Activated T-cell treated with anti-CD3 and anti-CD28 coated beads for 4 hours (primary cell): ENCODE data around the gene POLR2H.

Experiments used
- DNase-seq: peaks from one replicate; pipeline ENCODE4 v3.0.0-alpha.2; 2020

Gene POLR2H

DNA sequence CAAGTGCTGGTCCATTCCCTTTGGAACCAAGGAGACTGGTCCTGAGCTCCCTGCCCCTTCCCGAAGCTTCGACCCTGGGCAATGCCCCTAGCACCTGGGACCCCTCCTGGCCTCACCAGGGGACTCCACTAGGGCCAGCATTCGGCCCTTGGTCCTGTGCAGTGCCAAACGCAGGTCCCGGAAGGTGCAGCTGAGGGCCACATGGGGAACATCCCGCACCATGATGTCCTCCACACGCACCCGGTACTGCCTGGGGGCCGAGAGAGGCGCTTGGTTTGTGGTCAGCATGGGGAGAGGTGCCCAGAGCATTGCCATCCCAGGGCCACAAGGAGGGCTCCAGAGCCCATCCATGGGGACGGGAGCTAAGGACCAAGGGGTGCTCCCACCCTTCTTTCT is 8.0 kb upstream of the POLR2H start:
- no peak for DNase-seq

DNA sequence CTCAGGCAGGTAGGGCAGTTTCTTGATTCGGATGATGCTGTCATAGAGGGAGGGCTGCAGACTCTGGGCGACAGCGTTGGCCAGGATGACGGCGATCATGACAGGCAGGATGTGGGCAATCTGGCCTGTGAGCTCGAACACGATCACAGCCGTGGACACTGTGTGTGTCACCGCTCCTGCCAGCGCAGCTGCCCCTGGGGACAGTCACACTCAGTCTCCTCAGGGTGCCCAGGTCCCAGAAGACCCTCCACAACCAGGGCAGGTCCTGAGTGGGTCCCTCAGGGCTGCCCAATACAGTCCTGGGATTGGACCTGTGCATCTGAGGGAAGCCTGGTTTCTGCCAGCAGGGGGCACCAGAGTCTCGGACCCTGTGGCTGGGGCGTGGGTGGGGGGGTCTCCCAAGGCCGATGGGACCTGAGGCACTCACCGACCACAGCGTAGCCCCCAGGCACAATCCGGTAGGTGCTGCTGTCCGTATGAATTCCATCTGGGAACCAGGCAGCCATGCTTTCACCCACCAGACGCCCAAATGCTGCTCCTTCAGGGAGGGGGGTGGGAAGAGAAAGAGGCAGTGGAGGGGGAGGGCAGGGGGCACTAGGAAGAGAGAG is 7.3 kb upstream of the POLR2H start:
- peak; percentile 54 for DNase-seq

DNA sequence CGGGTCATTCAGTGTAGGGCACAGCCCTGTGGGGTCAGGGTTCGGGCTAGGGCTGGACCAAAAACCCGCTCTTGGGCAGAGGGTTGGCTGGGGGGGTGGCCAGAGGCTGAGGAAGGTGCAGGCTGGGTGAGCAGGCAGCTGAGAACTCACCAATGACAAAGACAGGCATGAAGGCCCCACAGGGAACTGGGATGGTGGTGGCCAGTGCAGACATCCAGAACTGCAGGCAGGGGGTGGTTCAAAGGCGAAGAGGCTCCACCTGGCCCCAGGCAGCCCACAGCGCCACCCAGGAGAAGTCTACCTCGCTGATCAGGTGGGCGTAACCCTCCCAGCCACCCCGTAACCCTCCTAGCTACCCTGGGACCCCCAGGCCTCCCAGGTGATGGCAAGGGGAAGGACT is 6.8 kb upstream of the POLR2H start:
- no peak for DNase-seq

DNA sequence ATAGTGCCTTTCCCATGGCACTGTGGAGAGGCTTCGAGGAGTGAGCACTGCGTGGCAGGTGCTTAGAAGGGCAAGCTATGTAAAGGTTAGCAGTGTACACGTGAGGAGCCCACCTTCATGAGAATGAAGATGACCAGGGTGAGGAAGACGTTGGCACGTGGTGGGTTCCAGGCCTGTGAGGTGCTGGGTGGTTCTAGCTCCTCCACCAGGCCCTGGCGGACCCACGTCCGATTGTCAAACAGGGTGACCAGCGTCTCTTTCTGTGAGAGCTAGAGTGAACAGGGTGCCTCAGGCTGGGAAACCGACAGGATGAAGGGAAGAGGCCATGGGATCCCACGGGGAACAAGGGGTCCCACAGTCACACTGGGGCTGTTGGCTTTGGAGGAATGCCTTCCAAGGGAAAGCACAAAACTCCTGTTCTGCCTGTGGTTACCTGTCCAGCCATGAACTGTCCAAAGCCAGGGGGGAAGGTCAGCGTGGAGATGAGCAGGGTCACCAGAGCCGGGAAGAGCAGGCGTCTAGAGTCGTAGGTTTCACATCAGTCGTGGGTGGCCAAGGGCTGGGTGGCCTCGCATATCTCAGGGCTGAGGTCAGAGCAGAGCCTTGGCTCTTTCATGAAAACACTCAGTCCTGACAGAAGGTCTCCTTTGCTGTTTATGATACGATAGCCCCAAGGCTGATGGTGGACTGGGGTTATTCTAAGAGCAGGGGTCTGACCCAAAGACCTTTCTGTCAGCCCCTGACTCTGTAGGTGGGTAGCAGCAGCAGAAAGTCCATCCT is 6.1 kb upstream of the POLR2H start:
- DNase-seq, result no peak

DNA sequence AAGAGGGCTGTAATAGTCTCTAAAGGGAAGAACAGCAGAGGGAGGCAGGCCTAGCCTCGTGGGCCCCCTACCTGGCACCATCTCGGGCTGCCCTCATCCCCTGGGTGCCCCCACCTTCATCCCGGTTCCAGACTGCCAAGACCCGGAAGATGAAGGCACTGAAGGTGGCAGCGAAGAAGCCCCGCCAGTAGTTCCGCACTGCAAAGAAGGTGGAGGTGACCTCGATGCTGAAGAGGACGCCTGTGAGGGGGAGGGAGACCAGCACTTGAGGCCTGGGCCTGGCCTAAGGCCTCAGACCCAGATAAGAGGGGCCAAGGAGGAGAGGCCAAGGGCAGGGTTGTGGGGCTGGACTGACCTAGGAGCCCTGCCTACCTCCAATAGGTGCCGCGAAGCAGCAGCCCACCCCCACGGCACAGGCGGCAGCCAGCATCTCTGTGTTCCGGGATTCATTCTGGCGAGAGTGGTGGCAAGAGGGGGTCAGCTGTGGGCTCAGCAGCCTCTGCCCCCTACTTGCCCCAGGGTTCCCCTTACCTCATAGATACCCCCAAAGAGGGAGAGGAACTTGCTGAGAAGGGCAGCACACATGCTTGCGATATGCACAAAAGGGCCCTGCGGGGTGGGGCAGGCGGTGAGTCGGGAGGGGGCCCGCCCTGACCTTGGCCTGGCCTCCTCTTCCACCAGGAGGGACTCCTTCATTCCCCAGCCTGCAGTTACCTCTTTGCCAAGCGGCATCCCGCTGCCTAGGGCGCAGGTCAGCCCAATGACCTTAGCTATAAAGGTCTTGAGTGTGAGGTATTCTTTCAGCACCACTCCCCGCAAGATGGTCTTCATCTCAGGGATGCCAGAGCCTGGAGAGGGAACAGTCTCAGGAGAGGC is 4.0 kb upstream of the POLR2H start:
- no peak for DNase-seq

DNA sequence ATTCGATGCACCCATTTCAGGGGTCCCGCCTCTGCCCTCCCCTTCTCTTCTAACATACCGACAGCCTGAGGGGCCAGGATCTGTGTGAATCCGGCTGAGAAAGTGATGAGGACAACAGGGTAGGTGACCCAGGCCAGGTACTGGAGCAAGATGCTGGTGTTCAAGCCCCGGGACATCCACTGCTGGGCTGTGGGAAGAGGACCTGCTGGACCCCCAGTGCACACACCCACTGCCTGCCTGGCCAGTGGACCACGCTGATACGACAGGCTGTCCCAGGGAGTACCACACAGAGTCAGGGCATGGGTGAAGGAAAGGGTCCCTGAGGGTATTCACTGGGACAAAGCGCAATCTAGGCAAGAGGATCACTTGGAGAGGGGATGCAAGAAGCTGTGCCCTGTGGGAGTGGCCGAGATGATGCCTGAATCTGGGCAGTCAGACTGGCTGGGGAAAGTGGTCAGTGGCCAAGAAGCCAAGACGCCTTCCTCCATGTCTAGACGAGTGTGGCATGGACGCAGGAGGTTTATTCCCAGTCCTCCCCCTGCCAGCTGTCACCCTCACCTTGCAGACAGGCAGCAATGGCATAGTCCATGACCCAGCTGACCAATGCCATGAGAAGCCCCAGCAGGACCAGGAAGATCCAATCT is 3.3 kb upstream of the POLR2H start:
- DNase-seq, result no peak

DNA sequence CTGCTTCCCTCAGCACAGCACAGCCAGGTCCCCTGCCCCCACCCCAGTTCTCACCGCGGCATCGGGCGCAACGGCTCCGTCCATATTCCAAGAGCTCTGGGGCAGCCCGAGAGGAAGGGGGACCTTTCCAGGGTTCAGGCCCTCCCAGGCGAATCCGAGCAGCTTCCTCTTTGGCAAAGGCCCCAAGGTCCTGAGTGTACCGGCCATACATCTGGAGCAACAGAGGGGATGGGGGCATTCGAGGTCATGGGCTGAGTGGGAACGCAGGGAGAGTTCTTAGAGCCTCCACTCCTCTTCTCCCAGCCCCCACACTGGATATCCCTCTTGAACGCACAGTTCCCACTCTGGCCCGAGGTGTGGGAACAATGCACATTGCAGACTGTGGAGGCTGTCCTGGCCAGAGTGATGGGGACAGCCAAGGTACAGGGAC is 2.6 kb upstream of the POLR2H start:
- DNase-seq, result no peak

DNA sequence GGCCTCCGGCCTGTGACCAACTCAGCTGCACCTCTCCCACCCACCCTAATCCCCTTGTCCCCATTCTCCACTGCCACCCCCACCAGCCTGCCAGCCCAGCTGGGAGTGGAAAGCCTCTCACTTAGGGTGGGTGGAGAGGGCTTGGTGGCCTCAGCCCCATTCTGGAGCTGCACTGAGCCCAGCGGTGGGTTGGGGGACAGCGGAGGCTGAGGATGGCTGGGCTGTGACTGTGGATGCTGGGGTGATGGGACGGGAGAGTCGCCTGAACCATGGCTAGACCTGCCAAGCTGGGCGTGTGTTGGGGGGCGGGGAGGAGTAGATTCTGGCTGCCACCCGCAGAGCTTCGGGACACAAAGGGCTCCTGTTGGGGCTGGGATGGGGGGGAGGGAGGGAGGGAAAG is 1.9 kb upstream of the POLR2H start:
- DNase-seq, result no peak

DNA sequence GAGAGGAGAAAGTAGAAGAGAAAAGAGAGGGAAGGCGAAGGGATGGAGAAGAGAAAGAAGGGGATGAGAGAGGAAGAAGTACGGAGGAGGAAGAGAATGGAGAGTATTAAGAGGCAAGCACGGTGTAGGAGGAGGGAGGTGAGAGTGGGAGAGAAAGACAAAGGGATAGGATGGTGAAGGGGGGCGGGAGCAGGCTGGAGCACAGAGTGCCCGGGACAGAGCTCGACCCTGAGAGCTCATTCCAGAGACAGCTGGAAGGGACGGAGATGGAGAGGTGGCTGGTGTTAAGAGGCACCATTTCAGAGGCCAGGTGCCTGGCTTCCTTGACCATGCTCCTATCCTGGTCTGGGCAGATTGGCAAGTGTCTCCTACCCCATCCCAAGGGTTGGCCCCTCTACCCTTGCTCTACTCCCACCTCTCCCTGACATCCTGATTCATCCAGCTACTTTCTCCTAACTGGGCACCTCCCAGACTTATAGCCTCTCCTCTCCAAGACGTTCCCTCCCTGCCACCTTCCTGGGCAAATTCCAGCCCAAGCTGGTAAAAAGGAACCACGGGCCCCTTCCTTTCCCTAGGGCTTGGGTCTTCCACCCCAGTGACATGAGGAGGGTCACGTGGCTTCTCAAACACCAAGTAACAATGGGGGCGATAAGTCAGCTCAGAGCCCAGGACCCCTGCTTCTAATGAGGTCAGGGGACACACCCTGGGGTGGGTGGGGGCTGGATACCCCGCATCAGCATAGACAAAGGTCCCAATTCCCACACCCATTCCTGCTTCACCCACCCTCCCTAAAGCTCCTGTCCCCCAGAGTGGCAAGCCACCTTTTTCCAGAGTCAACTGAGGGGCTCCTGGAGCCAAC is 1.2 kb upstream of the POLR2H start:
- no peak for DNase-seq

DNA sequence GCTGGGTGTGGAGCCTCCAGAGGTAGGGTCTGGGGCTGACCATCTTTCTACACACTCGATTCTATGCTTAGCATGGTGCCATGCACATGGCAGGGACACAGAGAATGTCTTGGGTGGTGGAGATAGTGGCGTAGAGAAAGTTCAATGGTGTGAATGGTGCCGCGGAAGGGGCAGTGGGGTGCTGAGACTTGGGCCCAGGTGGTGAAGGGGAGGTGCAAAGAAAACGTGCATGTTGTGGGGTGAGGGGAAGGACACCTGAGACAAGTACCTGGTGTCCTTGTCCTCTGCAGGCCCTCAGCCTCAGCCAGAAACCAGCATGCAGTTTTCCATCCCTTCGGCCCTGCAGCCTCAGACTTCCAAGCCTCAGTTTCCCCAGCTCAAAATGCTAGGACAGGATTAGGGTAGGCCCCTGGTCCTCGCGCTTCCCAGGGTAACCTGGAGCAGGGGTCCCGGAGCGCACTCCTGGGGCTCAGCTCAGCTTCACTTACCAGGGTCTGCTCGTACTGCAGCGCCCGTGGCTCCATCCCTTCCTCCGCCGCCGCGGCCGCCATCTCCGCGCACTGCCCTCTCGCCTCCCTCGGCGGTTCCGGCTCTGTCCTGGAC is 480 bp upstream of the POLR2H start:
- no peak for DNase-seq

DNA sequence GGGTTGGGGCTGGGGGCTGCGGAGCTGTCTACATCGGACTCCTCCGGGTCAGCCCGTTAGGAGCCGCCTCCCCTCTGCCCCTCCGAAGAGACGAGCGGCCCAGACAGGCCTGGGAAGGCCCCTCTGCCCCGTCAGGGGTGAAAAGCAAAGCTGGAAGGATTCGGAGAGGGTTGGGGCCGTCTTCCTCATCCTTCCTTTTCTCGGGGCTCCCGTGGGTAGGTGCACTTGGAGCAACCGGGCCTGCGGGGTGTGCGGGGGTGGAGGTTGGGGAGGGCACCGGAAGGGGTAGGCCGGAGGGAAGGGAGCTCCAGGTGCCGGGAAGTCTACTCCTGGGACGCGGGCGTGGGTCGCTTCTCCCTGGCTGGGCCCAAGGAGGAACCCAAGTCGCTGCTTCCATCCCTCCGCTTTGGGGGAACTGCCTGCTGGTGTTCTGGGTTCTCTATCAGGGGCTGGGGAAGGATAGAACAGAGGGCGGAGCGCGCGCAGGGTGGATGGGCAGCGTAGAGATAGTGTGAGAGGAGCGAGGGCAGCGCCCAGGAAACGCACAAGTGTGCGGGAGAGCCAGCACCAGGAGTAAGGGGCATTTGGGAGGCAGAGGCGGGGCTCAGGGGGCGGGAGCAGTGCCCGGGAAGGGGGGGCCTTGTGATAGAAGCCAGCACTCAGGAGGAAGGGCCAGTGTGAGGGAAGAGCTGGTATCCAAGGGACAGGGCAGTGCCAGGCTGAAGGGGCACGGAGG is 590 bp downstream of the POLR2H start:
- DNase-seq, result peak; percentile 28

DNA sequence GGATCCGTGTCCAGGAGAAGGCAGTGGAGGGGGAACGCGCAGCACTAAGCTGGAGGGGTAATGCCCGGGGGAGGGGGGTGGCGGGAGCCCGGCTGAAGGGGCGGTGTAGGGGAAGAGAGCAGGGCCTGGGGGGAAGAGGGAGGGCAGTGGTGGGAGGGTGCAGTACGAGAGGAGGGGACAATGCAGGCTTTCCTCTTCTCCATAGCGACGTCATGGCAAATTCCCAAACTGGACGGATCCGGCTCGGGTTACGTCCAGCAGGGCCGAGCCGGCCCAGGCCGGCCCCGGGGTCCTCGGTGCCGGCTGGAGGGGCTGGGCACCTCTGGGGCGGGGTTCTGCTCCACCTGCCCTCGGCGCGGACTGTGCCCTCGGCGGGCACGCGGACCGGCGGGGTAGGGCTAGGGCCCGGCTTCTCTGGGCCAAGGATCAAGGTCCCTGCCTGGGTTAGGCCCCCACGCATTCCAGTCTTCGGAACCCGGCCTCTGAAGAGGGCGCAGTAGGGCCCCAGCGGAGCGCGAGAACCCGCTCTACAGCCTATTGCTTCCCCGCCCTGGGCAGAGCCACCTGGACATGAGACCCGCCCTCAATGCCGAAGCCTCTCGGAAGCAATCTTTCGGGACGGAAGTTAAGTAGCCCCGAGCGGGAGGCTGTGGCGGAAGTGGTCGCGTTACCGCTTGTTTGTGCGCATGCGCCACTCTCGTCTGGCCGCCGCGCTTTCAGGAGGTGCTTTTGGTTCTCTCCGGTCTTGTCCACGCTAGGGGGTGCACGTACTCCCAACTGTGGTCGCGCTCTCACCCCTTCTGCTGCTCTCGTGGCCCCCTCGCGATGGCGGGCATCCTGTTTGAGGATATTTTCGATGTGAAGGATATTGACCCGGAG is 1.4 kb downstream of the POLR2H start:
- peak; percentile 90 for DNase-seq

DNA sequence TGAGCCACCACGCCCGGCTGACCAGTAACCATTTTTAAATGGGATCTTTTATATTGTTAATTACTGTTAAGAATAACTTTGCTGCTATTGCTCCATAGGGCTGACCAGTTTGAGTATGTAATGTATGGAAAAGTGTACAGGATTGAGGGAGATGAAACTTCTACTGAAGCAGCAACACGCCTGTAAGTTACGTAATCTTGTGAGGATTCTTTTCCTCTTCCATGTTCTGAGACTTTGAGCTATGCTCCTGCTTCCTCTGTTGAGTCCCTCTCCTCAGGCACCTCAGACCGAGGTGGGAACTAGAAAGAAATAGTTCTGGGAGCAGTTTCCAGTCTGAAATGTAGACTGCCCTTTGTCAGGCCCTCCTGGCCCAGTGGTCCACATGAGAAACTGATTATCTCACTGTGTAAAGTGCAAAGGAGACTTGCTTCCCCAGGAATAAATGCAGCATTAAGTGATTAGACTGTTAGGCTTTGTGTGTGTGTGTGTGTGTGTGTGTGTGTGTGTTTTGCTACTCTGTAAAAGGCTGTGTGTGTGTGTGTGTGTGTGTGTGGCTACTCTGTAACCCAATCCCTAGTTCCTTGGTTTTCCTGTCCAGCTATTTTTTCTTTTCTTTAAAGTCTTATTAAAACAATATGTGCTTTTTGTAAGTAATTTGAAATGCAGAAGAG is 5.2 kb downstream of the POLR2H start:
- no peak for DNase-seq

DNA sequence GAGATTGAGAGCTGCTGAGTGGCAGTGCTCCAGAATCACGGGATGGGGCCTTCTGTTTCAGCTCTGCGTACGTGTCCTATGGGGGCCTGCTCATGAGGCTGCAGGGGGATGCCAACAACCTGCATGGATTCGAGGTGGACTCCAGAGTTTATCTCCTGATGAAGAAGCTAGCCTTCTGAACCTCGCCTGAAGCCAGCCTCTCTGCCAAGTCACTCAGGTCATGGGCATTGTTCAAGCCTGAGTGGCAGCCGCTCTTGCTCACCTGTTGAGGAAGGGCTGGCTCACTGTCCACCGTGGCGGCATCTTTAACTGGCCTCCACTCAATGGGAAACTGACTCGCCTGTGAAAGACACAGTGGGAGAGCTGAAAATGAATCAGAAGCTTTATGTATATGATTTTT is 6.6 kb downstream of the POLR2H start:
- no peak for DNase-seq

DNA sequence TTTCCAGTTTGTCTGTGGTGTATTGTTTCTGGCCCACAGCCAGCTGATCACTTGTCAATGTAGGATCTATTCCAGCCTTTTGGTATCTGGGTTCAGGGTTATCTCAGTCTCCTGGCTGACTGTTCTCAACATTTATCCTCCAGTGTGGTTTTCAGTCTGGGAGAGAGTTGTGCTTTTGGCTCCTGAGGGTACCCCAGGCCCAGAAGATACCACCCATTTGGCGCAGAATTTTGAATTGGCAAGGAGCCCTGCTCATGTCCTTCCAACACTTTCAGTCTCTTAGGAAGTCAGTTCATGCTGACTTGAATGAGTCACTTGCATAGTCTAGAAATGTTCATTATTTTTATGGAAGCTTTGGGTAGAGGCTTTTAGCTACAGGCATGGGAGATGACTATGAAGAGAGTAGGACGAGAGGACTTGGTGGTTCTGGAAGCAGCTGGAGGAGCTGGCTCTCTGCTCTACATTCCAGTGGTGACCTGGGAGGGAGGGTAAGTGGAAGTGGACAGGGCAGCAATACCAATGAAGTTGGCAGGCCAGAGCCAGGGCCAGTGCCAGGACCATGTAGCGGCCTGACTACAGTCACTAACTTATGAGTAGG is 7.2 kb downstream of the POLR2H start:
- no peak for DNase-seq

DNA sequence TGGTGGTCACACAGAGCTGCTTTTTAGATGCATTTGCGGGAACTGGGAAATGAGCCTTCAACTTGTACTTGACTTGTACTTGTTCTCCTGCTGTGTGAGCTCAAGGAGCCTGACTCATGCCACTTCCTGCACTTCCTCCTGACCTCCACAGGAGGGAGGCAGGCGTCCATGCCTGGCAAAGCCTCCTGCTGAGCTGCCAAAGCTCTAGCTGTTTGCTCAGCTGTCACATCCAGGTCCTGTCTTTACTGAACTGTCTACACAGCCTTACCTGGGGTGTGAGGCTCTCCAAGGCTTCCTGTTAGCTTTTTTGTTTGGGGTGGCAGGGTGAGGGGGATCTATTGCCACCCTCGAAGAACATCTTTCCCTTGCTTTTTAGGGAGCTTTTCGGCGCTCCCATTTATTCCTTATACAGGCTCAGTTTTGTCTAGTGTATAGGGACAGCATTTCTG is 10.1 kb downstream of the POLR2H start:
- DNase-seq, result peak; percentile 45

DNA sequence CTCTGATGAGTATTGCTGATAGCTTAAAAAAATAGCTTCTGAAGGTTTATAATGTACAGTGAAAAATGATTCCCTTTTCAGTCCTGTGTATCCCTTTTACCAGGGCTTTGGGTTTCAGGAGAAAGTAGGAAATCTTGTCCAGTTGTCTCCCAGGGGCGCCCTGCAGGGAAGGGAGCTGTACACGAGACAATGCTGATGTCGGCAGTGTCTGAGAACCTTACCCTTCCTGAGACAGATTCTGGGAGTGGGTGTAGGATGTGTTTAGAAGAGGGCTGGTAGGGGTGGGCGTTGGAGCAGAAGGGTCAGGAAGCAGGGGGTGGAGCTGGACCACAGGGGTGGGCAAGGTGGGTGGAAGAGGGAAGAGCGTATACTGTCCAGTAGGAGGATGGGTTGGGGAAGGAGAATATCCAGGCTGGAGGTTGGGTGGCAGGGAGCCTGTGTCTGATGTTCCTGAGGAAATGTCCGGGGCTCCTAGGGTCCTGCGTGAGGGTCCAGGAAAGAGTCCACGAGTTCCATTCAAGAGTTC is 10.8 kb downstream of the POLR2H start:
- no peak for DNase-seq

DNA sequence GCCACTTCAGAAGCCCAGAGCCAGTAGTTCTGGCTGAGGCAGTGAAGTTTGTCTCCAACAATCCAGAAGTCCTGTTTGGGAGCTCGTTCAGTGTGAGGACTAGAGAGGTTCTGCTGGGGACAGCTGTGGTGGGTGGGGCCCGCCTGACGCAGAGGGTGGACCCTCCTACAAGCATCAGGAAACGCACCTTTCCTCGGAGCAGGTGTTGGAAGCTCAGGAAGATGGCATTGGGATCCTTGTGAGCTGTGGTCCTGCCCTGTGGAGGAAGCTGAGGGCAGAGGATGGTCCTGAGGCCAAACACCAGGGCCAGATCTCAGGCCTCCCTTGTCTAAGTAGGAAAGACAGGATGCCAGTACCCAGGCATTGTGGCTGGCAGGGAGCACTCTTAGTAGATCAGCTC is 11.4 kb downstream of the POLR2H start:
- no peak for DNase-seq

DNA sequence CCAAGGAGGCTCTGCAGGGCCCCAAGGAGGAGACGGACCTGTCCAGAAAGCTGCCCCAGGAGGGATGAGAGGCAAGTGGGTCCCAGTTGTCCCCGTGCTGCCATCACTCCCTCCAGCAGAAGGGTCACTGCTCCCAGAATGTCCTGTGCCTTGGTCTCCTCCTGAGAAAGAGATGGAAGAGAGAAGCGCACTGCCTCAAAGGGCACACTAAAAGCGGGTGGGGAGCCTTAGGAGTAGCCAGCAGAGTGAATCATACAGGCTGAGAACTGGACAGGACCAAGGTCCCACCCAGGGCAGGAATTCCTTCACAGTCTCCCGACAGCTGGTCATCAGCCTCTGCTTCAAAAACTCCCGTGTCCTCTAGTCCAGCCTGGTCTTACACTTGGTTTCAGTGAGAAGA is 11.9 kb downstream of the POLR2H start:
- DNase-seq, result no peak
